ENCODE results near the gene CCDC12.

CCDC12 gene

GRCh38 chr3:46995901-46996562 lies 19.5 kb upstream of the CCDC12 start:
- DNase-seq (ENCODE audit: low read depth) = no peak

- DNase-seq (ENCODE audit: low read depth) = no peak
Measured at GRCh38 chr3:46994801-46995731, 18.5 kb upstream of the CCDC12 start.

- no peak for DNase-seq (ENCODE audit: low read depth)
Measured at GRCh38 chr3:46993986-46994385, 17.4 kb upstream of the CCDC12 start.

- no peak for DNase-seq (ENCODE audit: low read depth)
Measured at GRCh38 chr3:46993292-46993691, 16.7 kb upstream of the CCDC12 start.

GRCh38 chr3:46992231-46992630 lies 15.7 kb upstream of the CCDC12 start:
- DNase-seq (ENCODE audit: low read depth) = no peak

- no peak for DNase-seq (ENCODE audit: low read depth)
Measured at GRCh38 chr3:46991406-46992165, 15.0 kb upstream of the CCDC12 start.

GRCh38 chr3:46990573-46991374 lies 14.2 kb upstream of the CCDC12 start:
- no peak for DNase-seq (ENCODE audit: low read depth)

GRCh38 chr3:46989146-46989810 lies 12.7 kb upstream of the CCDC12 start:
- no peak for DNase-seq (ENCODE audit: low read depth)

GRCh38 chr3:46988616-46989015 lies 12.1 kb upstream of the CCDC12 start:
- DNase-seq (ENCODE audit: low read depth) = no peak

GRCh38 chr3:46987743-46988401 lies 11.3 kb upstream of the CCDC12 start:
- DNase-seq (ENCODE audit: low read depth) = no peak

GRCh38 chr3:46987319-46987742 lies 10.8 kb upstream of the CCDC12 start:
- DNase-seq (ENCODE audit: low read depth) = no peak

GRCh38 chr3:46986782-46987310 lies 10.3 kb upstream of the CCDC12 start:
- DNase-seq (ENCODE audit: low read depth) = no peak

- DNase-seq (ENCODE audit: low read depth) = no peak
Measured at GRCh38 chr3:46986055-46986730, 9.6 kb upstream of the CCDC12 start.

- DNase-seq (ENCODE audit: low read depth) = no peak
Measured at GRCh38 chr3:46985588-46985987, 9.0 kb upstream of the CCDC12 start.

- no peak for DNase-seq (ENCODE audit: low read depth)
Measured at GRCh38 chr3:46984591-46985459, 8.3 kb upstream of the CCDC12 start.

GRCh38 chr3:46982546-46982945 lies 6.0 kb upstream of the CCDC12 start:
- no peak for DNase-seq (ENCODE audit: low read depth)

- DNase-seq (ENCODE audit: low read depth) = no peak
Measured at GRCh38 chr3:46981932-46982471, 5.5 kb upstream of the CCDC12 start.

- DNase-seq (ENCODE audit: low read depth) = no peak
Measured at GRCh38 chr3:46979958-46980497, 3.5 kb upstream of the CCDC12 start.

Data from non-pigmented ciliary epithelial cell (primary cell).